Gastrocnemius medialis (tissue), 4 donors: ENCODE data around the gene PSMG4. TPM values are rescaled to one million over a fixed set of nuclear protein-coding genes. Genes with fewer than 3 reads are reported as not detected.
A peak's percentile ranks its signal among the peaks of the same experiment; 100 is the strongest.

Experiments used
- ATAC-seq, 2 donors: fragments of 150-250 bp; one replicate each; pipeline ENCODE4 v1.9.1; 2016
- DNase-seq, 2 donors: peaks; one replicate each; pipeline ENCODE4 v3.0.0-alpha.2; 2019
- H3K27ac ChIP-seq, 4 donors: fragments of 200-600 bp; sonication (generic); 1 replicate in 1 of 4; 2 replicates in 3 of 4; pipeline ENCODE4 v1.5.1; 2016 to 2018; ENCODE audit warnings: mild to moderate bottlenecking in 2 of 4, moderate library complexity in 1 of 4
- H3K27me3 ChIP-seq, 3 donors: fragments of 200-600 bp; sonication (generic) in 2 of 3; 1 replicate in 1 of 3; 2 replicates in 2 of 3; pipeline versions ENCODE4 v1.5.1 to v1.6.0; 2016 to 2019; ENCODE audit warnings: mild to moderate bottlenecking in 1 of 3, moderate library complexity in 1 of 3
- H3K36me3 ChIP-seq, 2 donors: fragments of 200-600 bp; sonication (generic) in 1 of 2; one replicate each; pipeline ENCODE4 v1.5.1; 2017 to 2018
- H3K4me1 ChIP-seq, 2 donors: fragments of 200-600 bp; sonication (generic) in 1 of 2; one replicate each; pipeline ENCODE4 v1.5.1; 2016 to 2017; ENCODE audit warnings: mild to moderate bottlenecking in 2 of 2
- H3K4me3 ChIP-seq, 4 donors: fragments of 200-600 bp; sonication (generic) in 3 of 4; 1 replicate in 1 of 4; 2 replicates in 3 of 4; pipeline ENCODE4 v1.5.1; 2016 to 2019; ENCODE audit warnings: mild to moderate bottlenecking in 2 of 4
- H3K9me3 ChIP-seq, 3 donors: fragments of 200-600 bp; sonication (generic) in 2 of 3; 1 replicate in 1 of 3; 2 replicates in 2 of 3; pipeline ENCODE4 v1.5.1; 2016 to 2019
- CTCF ChIP-seq, 5 experiments: fragments of 450-650 bp in 3 of 5; fragments of 200-600 bp in 2 of 5; sonication (generic) in 2 of 5; IDR thresholded peaks in 4 of 5; conservative IDR thresholded peaks in 1 of 5; 1 replicate in 4 of 5; 2 replicates in 1 of 5; pipeline ENCODE4 v1.5.1; 2016 to 2019; ENCODE audit warnings: antibody characterized with exemption in 5 of 5, mild to moderate bottlenecking in 3 of 5, moderate library complexity in 3 of 5
- POLR2A ChIP-seq, 2 donors: fragments of 450-650 bp; IDR thresholded peaks; one replicate each; pipeline ENCODE4 v1.6.1; 2017; ENCODE audit warnings: antibody characterized with exemption in 2 of 2, mild to moderate bottlenecking in 2 of 2, moderate library complexity in 2 of 2
- in situ Hi-C, 4 donors: fragments of 200-750 bp; cut with MboI; loops; one replicate each; pipeline versions ENCODE4 v1.15.0 to v1.8.0; 2017; ENCODE audit warnings: low sequenced_read_pairs in 4 of 4
- intact Hi-C: fragments of 100-400 bp; cut with DNase I; formaldehyde crosslinking; loops from one replicate; pipeline ENCODE4 v1.15.1; 2023; ENCODE audit warnings: low total_unique reads
- total RNA-seq, 4 donors: library from RNA; depleted of rRNA; stranded (reverse); fragments of >200 nt; gene quantifications; one replicate each; pipeline versions ENCODE4 v1.1.0 to v1.2.3, GENCODE V29; 2016

PSMG4 gene
- total RNA-seq, 4 donors from 2014 or later, result 16.4 to 27.6 (median 22.0) TPM

GRCh38 chr6:3306848-3307247, 48.1 kb downstream of the PSMG4 start:
- Histone ChIP-seq H3K27ac (no peak overlapping the region), H3K4me3 (no peak overlapping the region), H3K36me3 (no peaks in the 10 kb centered on the region), H3K27me3 (no peaks in the 10 kb centered on the region), H3K4me1 (peaks cover 10 to 14% of the 10 kb centered on the region in 2 donors), H3K9me3 (no peaks in the 10 kb centered on the region)
- TF ChIP-seq POLR2A (IDR thresholded peaks at IDR 0.05) (no peak), CTCF (IDR thresholded peaks at IDR 0.05 in 4 of 5, conservative IDR thresholded peaks at IDR 0.05 in 1 of 5) (no peak)
- in situ Hi-C loops, result no loop called here
- intact Hi-C loops, result no loop called here
- ATAC-seq, result no peak
- no peak for DNase-seq

GRCh38 chr6:3307436-3307835, 48.7 kb downstream of the PSMG4 start:
- ATAC-seq, result no peak
- peaks cover 10 to 14% of the 10 kb centered on the region in 2 donors for H3K4me1 ChIP-seq
- no peaks in the 10 kb centered on the region for H3K9me3 ChIP-seq
- in situ Hi-C loops (no loop called here), intact Hi-C loops (no loop called here)
- no peak for TF ChIP-seq POLR2A (IDR thresholded peaks at IDR 0.05)
- no peak for TF ChIP-seq CTCF (IDR thresholded peaks at IDR 0.05 in 4 of 5, conservative IDR thresholded peaks at IDR 0.05 in 1 of 5)
- H3K27ac ChIP-seq, result no peak overlapping the region
- H3K27me3 ChIP-seq, result no peaks in the 10 kb centered on the region
- DNase-seq, result no peak
- no peak overlapping the region for H3K4me3 ChIP-seq
- H3K36me3 ChIP-seq, result no peaks in the 10 kb centered on the region

GRCh38 chr6:3308106-3308505, 49.4 kb downstream of the PSMG4 start:
- Histone ChIP-seq H3K27ac (no peak overlapping the region), H3K27me3 (no peaks in the 10 kb centered on the region), H3K9me3 (no peaks in the 10 kb centered on the region), H3K36me3 (no peaks in the 10 kb centered on the region), H3K4me3 (no peak overlapping the region), H3K4me1 (peaks cover 10 to 14% of the 10 kb centered on the region in 2 donors)
- ATAC-seq, result no peak
- TF ChIP-seq CTCF (IDR thresholded peaks at IDR 0.05 in 4 of 5, conservative IDR thresholded peaks at IDR 0.05 in 1 of 5) (no peak), POLR2A (IDR thresholded peaks at IDR 0.05) (no peak)
- DNase-seq, result no peak
- intact Hi-C loops, result no loop called here
- in situ Hi-C loops, result no loop called here

- peaks cover 10 to 14% of the 10 kb centered on the region in 2 donors for H3K4me1 ChIP-seq
- ATAC-seq (peak in 1 of 2 donors; percentile 35), DNase-seq (no peak)
- H3K27me3 ChIP-seq, result no peaks in the 10 kb centered on the region
- no peaks in the 10 kb centered on the region for H3K36me3 ChIP-seq
- no peak overlapping the region for H3K4me3 ChIP-seq
- no peaks in the 10 kb centered on the region for H3K9me3 ChIP-seq
- no peak overlapping the region for H3K27ac ChIP-seq
- in situ Hi-C loops (no loop called here), intact Hi-C loops (no loop called here)
- no peak for TF ChIP-seq CTCF (IDR thresholded peaks at IDR 0.05 in 4 of 5, conservative IDR thresholded peaks at IDR 0.05 in 1 of 5)
- no peak for TF ChIP-seq POLR2A (IDR thresholded peaks at IDR 0.05)
Observed at GRCh38 chr6:3309391-3310050, 50.8 kb downstream of the PSMG4 start.

- TF ChIP-seq POLR2A (IDR thresholded peaks at IDR 0.05) (no peak), CTCF (IDR thresholded peaks at IDR 0.05 in 4 of 5, conservative IDR thresholded peaks at IDR 0.05 in 1 of 5) (no peak)
- no peaks in the 10 kb centered on the region for H3K36me3 ChIP-seq
- no peaks in the 10 kb centered on the region for H3K9me3 ChIP-seq
- no peak overlapping the region for H3K27ac ChIP-seq
- intact Hi-C loops (no loop called here), in situ Hi-C loops (no loop called here)
- DNase-seq (no peak), ATAC-seq (no peak)
- no peaks in the 10 kb centered on the region for H3K27me3 ChIP-seq
- peaks cover 10 to 14% of the 10 kb centered on the region in 2 donors for H3K4me1 ChIP-seq
- no peak overlapping the region for H3K4me3 ChIP-seq
Observed at GRCh38 chr6:3310051-3310448, 51.3 kb downstream of the PSMG4 start.
